Neural crest cell (in vitro differentiated cells): ENCODE measurements around the gene PLA2R1. TPM values are rescaled to one million over a fixed set of nuclear protein-coding genes. Genes with fewer than 3 reads are reported as not detected.

Experiments
- DNase-seq: peaks from one replicate; pipeline ENCODE4 v3.0.0; 2021; ENCODE audit warnings: low read depth, mixed read lengths, low spot score
- H3K27ac Mint-ChIP-seq: one replicate; pipeline ENCODE4 v1.8.0; 2021; ENCODE audit warnings: mild to moderate bottlenecking, mixed read lengths; ENCODE audit not compliant: unreplicated experiment
- H3K27me3 Mint-ChIP-seq: 2 replicates; pipeline ENCODE4 v1.8.0; 2021; ENCODE audit warnings: low read depth, mild to moderate bottlenecking, mixed read lengths
- H3K36me3 Mint-ChIP-seq: 2 replicates; pipeline ENCODE4 v1.8.0; 2021; ENCODE audit warnings: low read depth, mild to moderate bottlenecking, mixed read lengths
- H3K4me1 Mint-ChIP-seq: 2 replicates; pipeline ENCODE4 v1.8.0; 2021; ENCODE audit warnings: mixed read lengths
- H3K4me3 Mint-ChIP-seq: one replicate; pipeline ENCODE4 v1.8.0; 2021; ENCODE audit warnings: mild to moderate bottlenecking, mixed read lengths
- H3K9me3 Mint-ChIP-seq: 2 replicates; pipeline ENCODE4 v1.8.0; 2021; ENCODE audit warnings: mixed read lengths
- CTCF ChIP-seq: fragments of 200-600 bp; sonication (generic); conservative IDR thresholded peaks from 2 replicates; pipeline ENCODE4 v1.5.0; 2021; ENCODE audit warnings: antibody characterized with exemption, mild to moderate bottlenecking
- total RNA-seq: library from RNA; stranded (reverse); gene quantifications from 2 replicates; pipeline ENCODE4 v1.2.1, GENCODE V29; 2021

The PLA2R1 gene
- total RNA-seq, 1 donor from 2014 or later, result 0.09 TPM

- Mint-ChIP-seq H3K4me3 (no peak overlapping the region), H3K36me3 (peaks cover 20% of the 10 kb centered on the region), H3K27ac (no peak overlapping the region), H3K4me1 (no peaks in the 10 kb centered on the region), H3K9me3 (peaks cover 30% of the 10 kb centered on the region), H3K27me3 (no peaks in the 10 kb centered on the region)
- TF ChIP-seq CTCF, result peak; percentile 34
- no peak for DNase-seq
These were observed 25.7 kb upstream of the PLA2R1 start for GRCh38 chr2:160087854-160088745.

GRCh38 chr2:160085662-160086061, 23.2 kb upstream of the PLA2R1 start:
- peaks cover 25% of the 10 kb centered on the region for H3K9me3 Mint-ChIP-seq
- H3K27me3 Mint-ChIP-seq, result no peaks in the 10 kb centered on the region
- TF ChIP-seq CTCF, result peak; percentile 38
- H3K27ac Mint-ChIP-seq, result no peak overlapping the region
- H3K4me3 Mint-ChIP-seq, result no peak overlapping the region
- no peak for DNase-seq
- H3K36me3 Mint-ChIP-seq, result peaks cover 20% of the 10 kb centered on the region
- H3K4me1 Mint-ChIP-seq, result no peaks in the 10 kb centered on the region

DNA sequence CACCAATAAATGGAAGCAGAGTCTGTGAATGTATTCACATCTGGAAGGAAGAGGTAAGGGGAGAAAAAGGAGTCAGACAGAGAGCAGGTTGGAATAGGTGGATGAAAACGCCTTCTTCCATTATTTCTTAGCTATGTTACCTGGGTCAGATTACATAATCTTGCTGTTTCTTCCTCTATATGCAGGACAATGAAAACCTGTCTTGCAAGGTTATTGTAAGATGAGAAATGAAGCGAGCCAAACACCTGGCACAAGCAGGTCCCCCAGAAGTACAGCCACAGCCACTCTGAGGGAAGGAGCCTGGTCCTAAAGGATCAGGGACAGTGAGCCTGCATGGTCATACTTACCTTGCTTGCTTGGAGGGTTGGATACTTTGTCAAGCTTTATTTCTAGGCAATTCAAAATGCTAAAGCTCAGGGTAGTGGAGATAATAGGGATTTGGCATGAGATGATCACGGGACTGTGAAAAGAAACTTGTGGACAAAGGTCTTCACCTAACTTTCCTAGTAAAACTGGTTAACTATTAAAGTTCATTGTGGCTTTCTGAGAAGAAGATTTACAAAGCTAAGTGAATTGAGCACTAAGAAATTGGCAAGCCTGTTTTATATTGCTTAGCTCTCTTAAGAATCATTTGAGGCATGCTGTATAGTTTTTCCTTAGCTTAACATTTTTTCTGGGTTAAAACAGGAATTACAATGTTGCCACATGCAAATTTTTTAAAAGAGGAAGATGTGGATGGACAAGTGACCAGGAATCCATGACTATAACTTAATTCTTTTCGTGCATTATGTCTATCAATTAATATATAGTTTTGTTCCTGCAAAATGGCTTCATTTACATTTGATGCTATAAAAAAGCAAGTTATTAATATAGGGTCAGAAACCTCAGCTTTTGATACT, 15.7 kb upstream of the PLA2R1 start:
- Mint-ChIP-seq H3K4me3 (no peak overlapping the region), H3K27me3 (no peaks in the 10 kb centered on the region), H3K4me1 (no peaks in the 10 kb centered on the region), H3K9me3 (peaks cover 10% of the 10 kb centered on the region), H3K27ac (no peak overlapping the region), H3K36me3 (no peaks in the 10 kb centered on the region)
- no peak for TF ChIP-seq CTCF
- no peak for DNase-seq

DNA sequence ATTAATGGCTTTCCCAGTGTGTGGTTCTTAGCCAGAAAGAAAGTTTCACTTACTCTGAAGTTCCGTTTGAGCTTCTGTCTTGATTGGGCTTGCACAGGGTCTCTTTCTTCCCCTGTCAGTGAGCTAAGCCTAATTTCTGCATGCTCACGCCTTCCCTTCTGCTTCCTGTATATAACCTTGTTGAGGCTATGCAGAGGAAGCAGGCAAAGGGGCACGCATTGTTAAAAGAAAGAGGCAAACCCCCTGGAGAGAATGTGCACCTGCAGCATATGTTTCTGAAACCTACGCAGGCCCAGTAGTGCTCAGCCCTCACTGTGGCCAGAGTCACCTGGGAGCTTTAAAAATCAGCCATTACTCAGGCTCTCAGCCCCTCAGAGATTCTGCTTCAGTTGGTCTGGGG, 14.5 kb upstream of the PLA2R1 start:
- Mint-ChIP-seq H3K4me3 (no peak overlapping the region), H3K9me3 (peaks cover 10% of the 10 kb centered on the region), H3K27ac (no peak overlapping the region), H3K27me3 (no peaks in the 10 kb centered on the region), H3K4me1 (no peaks in the 10 kb centered on the region), H3K36me3 (no peaks in the 10 kb centered on the region)
- no peak for DNase-seq
- TF ChIP-seq CTCF, result no peak

GRCh38 chr2:160076241-160076640, 13.8 kb upstream of the PLA2R1 start:
- Mint-ChIP-seq H3K4me3 (no peak overlapping the region), H3K27me3 (peaks cover 2% of the 10 kb centered on the region), H3K9me3 (peaks cover 14% of the 10 kb centered on the region), H3K36me3 (no peaks in the 10 kb centered on the region), H3K27ac (no peak overlapping the region), H3K4me1 (no peaks in the 10 kb centered on the region)
- TF ChIP-seq CTCF, result no peak
- no peak for DNase-seq
